Measurements from ENCODE around the gene CDH10.

GRCh38 chr5:24491490-24491889, 153.3 kb downstream of the CDH10 start:
- TF ChIP-seq CTCF (conservative IDR thresholded peaks at IDR 0.05) (no peak), ZFX (IDR thresholded peaks at IDR 0.05) (no peak)

Measured in C4-2B (cell line).